HG03103 (cell line): Measurements from ENCODE around the gene IGSF9.
A peak's percentile ranks its signal among the peaks of the same experiment; 100 is the strongest.

ENCODE experiments used
- ATAC-seq: cut with Tn5 transposase; IDR thresholded peaks from one replicate; pipeline ENCODE4 v1.9.1; 2021; ENCODE audit warnings: low read depth; ENCODE audit not compliant: unreplicated experiment

The IGSF9 gene, protein sequence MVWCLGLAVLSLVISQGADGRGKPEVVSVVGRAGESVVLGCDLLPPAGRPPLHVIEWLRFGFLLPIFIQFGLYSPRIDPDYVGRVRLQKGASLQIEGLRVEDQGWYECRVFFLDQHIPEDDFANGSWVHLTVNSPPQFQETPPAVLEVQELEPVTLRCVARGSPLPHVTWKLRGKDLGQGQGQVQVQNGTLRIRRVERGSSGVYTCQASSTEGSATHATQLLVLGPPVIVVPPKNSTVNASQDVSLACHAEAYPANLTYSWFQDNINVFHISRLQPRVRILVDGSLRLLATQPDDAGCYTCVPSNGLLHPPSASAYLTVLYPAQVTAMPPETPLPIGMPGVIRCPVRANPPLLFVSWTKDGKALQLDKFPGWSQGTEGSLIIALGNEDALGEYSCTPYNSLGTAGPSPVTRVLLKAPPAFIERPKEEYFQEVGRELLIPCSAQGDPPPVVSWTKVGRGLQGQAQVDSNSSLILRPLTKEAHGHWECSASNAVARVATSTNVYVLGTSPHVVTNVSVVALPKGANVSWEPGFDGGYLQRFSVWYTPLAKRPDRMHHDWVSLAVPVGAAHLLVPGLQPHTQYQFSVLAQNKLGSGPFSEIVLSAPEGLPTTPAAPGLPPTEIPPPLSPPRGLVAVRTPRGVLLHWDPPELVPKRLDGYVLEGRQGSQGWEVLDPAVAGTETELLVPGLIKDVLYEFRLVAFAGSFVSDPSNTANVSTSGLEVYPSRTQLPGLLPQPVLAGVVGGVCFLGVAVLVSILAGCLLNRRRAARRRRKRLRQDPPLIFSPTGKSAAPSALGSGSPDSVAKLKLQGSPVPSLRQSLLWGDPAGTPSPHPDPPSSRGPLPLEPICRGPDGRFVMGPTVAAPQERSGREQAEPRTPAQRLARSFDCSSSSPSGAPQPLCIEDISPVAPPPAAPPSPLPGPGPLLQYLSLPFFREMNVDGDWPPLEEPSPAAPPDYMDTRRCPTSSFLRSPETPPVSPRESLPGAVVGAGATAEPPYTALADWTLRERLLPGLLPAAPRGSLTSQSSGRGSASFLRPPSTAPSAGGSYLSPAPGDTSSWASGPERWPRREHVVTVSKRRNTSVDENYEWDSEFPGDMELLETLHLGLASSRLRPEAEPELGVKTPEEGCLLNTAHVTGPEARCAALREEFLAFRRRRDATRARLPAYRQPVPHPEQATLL

DNA sequence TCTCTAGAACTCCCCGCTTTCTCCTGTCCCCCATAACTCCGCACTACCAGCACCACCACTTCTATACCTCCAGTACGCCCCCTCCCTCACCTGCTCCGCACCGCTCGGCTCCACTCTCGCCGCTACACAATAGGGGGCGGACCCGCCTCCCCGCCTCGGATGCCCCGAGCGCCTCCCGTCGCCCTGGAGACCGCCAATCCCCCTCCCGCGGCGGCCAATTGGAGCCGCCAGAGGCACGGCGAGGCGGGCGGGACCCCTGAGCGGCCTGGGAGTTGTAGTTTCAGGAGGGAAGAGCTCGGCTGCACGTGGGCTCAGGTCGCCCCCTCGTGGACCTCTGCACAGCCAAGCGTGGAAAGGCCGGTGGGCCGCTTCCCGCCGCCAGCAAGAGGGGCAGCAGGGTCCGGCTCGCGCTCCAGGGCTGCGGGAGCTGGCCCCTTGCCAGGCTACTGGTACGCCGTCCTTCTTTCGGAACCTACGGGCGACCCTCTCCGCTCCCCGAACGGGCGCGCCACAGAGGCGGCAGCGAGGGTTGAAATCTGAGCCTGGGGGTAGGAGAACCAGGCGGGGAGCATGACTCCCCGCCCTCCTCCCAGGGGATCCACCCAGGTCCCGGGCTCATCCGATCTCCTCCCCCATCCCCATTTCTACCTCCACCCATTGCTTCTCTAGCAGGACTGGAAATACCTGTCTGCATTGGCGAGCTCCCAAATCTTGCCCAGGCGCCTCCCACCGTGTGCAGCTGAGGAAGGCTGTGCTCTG lies at the start of gene IGSF9:
Gene IGSF9, minus strand, starts transcription at position 131 of the 759 bp plus-strand sequence. CDS start 2,159 bp downstream, outside the sequence.
- peak; percentile 53 for ATAC-seq

DNA sequence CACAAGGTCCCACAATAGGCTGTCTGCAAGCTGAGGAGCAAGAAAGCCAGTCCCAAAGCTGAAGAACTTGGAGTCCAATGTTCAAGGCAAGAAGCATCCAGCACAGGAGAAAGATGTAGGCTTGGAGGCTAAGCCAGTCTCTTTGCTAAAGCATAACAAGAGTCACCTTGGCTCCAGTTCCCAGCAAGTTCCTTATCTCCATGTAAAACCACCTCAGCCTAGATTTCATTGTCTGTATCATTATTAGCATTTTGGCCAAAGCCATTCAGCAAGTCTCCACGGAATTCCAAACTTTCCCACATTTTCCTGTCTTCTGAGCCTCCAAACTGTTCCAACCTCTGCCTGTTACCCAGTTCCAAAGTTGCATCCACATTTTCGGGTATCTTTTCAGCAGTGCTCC lies 49.5 kb upstream of the IGSF9 start:
- ATAC-seq: no peak

DNA sequence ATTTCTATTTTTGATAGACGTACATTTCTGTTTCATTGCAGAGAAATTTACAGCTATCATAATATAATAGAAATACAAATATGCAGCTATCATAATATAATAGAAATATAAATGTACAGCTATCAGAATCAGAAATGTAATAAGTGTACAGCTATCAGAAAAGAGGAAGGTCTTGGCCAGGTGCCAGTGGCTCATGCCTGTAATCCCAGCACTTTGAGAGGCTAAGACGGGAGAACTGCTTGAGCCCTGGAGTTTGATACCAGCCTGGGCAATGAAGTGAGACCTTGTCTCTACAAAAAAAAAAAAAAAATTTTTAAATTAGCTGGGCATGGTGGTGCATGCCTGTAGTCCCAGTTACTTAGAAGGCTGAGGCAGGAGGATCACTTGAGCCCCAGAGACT lies 48.5 kb upstream of the IGSF9 start:
- ATAC-seq: no peak

DNA sequence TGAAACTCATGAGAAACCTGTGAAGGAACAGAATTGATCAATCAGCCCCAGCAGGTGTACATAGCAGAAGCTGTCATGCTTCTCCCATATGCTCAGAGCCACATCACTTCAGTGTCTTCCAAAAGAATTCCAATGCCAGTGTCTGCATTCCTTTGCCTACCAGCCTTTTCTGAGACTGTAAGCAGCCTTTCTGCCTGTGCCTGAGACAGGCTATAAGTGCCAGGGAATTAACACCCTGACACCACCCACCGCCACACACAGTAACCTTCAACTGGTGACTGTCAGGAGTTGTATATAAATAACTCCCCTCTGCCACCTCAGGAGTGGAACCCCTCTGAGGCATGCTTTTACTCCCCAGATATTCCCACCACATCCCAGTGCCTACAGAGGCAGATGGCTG lies 46.7 kb upstream of the IGSF9 start:
- no peak for ATAC-seq

DNA sequence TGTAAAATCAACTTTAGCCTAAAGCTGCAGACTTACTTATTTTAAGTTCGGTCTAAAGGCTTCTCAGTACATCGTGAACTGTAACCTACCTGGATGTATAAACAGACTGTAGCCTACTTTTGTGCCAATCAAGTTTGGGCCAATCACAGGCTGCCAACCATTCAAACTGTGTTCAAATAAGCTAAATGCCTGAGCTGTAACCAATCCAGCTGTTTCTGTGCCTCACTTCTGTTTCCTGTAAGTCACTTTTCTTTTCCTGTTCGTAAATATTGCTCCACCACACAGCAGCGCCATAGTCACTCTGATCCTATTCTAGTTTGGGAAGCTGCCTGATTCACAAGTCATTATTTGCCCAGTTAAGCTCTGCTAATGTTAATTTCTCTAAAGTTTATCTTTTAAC lies 46.1 kb upstream of the IGSF9 start:
- no peak for ATAC-seq

DNA sequence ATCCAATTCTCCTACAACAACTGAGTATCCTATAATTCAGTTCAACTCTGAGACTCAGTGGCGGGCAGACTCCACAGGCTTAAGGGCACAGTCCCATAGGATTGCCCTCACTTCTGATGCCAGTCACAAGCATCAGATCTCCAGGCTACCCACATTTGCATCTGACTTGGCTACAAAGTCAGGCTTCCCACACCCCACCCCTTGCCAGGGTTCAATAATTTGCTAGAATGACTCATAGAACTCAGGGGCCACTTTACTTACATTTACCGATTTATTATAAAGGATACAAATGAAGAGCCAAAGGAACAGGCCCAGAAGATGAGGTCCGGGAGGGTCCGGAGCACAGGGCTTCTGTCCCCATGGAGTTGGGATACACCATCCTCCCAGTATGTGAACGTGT lies 44.6 kb upstream of the IGSF9 start:
- ATAC-seq: no peak

DNA sequence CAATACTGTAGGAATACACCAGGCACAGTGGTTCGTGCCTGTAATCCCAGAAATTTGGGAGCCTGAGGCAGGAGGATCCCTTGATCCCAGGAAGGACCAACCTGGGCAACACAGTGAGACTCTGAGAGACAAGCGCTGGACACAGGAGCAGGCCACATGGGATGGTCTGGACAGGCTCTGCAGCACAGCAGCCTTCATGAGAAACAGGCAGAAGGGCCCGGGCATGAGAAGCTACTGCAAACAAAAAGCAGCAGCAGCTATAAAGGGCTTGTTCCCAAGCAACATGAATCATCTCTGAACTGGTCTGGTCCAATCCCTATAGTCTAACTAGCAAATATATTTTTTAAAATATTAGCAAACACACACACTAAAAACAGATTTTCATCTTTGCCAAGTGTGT lies 44.2 kb upstream of the IGSF9 start:
- ATAC-seq: no peak

DNA sequence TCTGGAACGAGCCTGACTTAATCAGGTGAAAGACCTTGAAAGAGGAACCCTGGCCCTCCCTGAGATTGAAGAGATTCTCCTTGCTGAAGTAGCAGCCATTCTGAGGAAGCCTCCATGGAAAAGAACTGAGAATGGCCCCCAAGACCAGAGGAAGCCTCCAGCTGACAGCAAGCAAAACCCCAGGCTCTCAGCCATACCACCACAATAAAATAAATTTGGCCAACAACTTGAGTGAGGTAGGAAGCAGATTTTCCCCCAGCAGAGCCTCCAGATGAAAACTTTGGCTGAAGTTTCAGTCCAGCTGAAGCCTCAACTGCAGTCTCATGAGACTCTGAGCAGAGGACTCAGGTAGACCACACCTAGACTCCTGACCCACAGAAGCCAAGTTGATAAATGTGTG lies 42.6 kb upstream of the IGSF9 start:
- no peak for ATAC-seq

DNA sequence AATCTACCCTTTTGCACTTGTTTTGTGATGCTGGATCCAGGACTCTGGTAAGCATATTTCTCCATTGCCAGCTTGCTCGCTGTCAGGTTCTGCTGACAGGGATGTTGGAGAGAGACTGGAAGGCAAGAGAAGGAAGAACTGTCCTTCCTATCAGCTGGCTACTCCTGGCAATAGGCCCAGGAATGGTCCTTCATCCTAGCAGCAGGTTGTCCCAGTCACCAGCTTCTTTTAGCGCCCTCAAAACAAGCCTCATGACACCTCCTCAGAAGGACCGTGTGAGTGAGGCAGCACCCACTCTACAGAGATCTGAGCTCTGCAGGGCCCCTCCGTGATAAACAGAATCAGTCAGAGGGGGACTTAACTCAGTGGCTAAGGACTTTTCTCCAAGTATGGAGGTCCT lies 41.8 kb upstream of the IGSF9 start:
- ATAC-seq: no peak

DNA sequence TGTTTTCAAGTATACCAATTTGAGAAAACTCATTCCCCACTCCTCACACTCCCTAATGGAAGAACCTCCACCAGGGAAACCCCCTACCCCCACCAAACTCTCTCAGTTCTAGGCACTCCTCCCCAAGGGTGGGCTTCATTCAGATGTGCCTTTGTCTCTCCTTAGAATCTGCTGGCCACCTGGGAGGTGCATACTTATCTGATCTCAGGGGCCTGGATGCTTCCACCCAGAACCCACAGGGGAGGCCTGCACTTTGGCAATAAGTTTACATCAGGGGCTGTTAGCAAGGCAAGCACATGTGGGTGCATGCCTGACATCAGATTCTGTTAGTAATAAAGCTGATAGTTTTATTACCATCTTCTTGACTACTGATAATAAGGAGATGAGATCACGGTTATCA lies 41.1 kb upstream of the IGSF9 start:
- no peak for ATAC-seq

DNA sequence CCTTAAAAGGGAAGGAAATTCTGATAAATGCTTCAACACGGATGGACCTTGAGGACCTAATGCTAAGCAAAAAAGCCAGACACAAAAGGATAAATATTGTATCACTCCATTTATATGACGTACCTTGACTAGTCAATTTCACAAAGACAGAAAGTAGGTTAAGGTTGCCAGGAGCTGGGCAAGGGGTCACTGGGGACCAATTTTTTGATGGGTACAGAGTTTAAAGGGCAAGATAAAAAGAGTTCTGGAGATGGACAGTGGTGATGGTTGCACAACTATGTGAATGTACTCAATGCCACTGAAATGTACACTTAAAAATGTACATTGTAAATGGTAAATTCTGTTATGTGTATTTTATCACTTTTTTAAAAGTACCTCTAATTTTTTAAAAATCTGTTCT lies 40.7 kb upstream of the IGSF9 start:
- ATAC-seq: no peak

DNA sequence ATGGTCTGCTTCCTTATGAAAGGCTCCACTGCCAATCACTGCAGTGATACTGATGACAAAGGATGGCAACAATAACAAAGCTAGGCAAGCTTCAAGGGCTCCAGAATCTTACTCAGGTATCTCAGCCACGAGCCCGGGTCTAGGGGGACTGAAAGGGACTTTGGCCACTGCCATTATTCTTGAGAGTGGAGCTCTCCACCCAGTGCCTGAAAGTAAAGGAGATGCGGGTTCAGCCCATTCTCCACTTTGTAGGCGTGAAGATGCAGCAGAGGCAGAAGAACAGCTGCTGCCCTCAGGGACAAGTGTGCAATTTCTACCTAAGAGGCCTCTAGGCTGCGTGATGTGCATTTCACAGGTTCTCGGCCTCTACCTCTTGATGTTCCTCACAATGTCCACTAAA lies 40.1 kb upstream of the IGSF9 start:
- no peak for ATAC-seq

DNA sequence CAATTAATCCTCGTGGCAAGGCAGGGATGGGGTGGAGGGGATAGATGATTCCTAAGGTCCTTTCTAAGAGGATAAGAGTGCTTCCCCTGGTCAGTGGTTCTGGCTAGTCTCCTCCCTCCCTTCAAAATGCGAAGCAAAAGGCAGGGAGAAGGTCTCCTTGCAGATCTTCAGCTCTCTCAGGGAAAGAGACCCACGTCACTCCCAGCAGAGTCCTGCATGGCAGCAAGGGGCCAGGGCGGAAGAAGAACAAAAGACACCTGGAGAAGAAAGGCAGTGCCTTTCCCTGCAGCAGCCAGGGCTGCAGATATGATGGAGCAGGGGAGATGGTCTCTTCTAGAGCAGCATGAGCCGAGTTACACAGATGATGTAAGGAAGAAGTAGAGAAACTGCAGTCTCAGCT lies 38.3 kb upstream of the IGSF9 start:
- no peak for ATAC-seq

DNA sequence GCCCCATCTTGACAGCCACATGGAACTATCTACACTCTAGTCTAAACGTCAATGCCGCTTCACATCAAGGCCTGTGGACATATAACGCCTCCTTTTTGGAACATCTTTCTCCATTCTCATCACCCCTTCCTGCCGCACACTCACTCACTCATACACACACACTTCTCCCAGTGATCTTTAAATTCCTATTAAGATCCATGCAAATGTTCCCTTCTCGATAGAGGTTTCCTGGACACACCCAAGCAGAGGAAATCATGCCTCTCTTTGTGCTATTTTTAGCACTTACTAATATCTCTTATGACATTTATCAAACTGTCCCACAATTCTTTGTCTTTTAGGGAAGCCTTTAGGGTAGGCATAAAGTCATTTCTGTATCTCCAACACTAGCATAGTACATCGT lies 36.9 kb upstream of the IGSF9 start:
- no peak for ATAC-seq

DNA sequence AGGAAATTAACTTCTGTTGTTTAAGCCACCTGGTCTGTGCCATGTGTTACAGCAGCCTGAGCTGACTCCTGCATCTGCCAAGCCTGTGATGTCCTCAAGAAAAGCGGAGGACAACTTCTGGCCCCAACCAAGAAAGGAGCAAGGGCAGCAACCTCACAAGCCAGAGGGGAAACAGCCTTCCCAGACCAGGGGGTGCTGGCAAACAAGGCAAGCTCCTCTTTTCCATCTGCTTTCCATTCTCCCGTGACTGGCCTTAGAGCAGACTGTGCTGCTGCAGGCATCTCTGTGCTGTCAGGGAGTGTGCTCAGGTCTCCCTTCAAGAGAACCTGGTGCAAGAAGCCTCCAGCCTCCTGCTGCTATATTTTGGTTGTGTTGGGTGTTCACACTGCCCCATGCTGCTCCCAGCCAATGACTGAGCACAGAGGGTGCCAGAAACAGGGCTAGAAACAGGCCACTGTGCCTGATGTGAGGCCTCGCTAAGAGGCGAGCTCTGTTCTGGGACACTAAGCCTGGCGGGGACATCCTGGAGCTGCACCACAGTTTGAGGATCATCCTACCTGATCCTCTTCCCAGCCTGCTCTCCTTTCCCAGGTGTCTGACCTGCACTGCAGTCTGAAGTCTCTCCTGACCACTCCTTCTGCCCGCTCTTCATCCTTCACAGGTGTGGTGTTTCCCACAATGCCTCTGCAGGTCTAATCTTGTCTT lies 36.1 kb upstream of the IGSF9 start:
- no peak for ATAC-seq

DNA sequence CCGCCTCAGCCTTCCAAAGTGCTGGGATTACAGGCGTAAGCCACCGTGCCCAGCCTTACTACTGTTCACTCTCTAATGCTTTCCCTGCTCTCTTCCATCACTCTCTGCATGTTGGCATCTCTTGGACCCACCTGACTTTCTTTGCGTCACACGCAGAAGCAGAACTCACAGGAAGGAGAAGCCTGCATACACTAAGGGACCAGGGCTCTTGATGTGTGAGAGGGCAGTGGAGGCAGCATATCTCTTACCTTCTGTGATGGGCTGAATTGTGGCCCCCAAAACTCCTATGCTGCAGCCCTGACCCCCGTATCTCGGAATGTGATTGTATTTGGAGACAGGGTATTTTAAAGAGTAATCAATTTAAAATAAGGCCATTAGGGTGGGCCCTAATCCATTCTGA lies 35.4 kb upstream of the IGSF9 start:
- no peak for ATAC-seq

DNA sequence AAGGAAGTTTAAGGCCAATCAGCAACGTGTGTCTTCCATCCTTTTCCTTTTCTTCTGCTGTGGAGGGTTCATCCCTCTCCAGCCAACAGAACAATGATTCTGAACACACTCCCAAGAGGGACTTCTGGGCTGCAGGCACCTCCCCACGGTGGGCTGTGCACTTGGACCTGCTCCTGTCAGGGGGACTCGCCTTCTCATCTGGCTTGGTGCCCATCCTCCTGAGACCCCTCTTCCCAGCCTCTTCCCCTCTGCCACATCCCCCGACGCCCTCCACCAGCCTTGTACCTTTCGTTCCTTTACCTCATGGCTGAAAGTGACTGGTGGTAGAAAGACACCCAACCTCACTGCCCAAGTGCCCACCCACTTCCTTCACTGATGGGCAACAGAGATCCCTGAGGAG lies 34.7 kb upstream of the IGSF9 start:
- ATAC-seq: no peak

DNA sequence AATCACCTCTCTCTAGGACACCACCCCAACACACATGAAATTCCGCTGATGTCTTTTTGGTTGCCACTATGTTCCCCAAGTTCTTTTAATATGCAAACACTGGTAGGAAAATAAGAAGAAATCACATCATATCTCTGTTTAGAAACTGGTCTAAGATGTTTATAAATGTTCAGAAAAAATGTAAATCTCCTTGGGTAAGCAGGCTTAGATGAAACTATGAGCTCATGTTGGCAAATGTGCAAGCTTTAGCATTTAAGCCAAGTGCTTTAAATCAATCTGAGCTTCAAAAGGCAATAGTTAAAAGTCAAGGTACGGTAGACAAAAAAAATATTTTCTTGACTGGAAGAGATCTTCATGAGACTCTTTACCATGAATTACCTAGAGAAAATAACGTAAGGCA lies 33.8 kb upstream of the IGSF9 start:
- ATAC-seq: no peak

DNA sequence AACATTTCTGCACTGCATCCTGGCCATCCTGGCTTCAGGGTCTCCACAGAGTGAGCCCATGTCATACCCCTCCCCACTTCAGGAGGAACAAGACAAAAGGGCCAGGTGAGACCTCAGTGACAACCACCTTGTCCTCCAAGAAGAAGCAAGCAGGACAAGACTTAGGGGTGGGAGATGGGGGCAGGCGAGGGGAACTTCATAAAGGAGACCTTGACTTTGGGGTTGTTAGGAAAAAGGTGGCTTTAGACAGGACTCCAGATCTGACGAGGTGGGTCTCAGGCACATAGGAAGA lies 32.6 kb upstream of the IGSF9 start:
- no peak for ATAC-seq
